D341Med (cell line): ENCODE results near the gene TAPBP.
"Not testable (repeated sequence)": the region's sequence is repeated elsewhere in the genome, so short reads cannot be mapped to it uniquely, and the experiment has no call there.

Source experiments
- DNase-seq: peaks from one replicate; pipeline ENCODE4 v3.0.0; 2012; ENCODE audit warnings: low spot score

Gene TAPBP

GRCh38 chr6:33296797-33297405 is 17.0 kb downstream of the TAPBP start:
- DNase-seq, result no peak

- DNase-seq, result no peak
Observed at GRCh38 chr6:33295621-33296369, 18.1 kb downstream of the TAPBP start.

- no peak for DNase-seq
Observed at GRCh38 chr6:33294086-33294823, 19.6 kb downstream of the TAPBP start.

GRCh38 chr6:33292996-33293682 is 20.7 kb downstream of the TAPBP start:
- no peak for DNase-seq

- no peak for DNase-seq
Observed at GRCh38 chr6:33290459-33290858, 23.4 kb downstream of the TAPBP start.

GRCh38 chr6:33289784-33290315 is 24.0 kb downstream of the TAPBP start:
- DNase-seq, result peak; percentile 50

- DNase-seq, result peak; percentile 89
Observed at GRCh38 chr6:33288921-33289783, 24.7 kb downstream of the TAPBP start, which contains the start of the genes PFDN6 and WDR46. Gene PFDN6, plus strand, starts transcription at chr6:33289601. Its CDS starts 256 bp downstream, at chr6:33289857. Gene WDR46, minus strand, starts transcription at chr6:33289239. Its CDS starts 69 bp downstream, at chr6:33289170.

- no peak for DNase-seq
Observed at GRCh38 chr6:33288141-33288920, 25.5 kb downstream of the TAPBP start.

- no peak for DNase-seq
Observed at GRCh38 chr6:33286946-33287914, 26.6 kb downstream of the TAPBP start.

GRCh38 chr6:33285214-33285613 is 28.7 kb downstream of the TAPBP start:
- not testable (repeated sequence) for DNase-seq

- DNase-seq, result no peak
Observed at GRCh38 chr6:33280539-33280938, 33.3 kb downstream of the TAPBP start.

- peak; percentile 82 for DNase-seq
Observed at GRCh38 chr6:33279971-33280511, 33.8 kb downstream of the TAPBP start.

- no peak for DNase-seq
Observed at GRCh38 chr6:33279257-33279695, 34.6 kb downstream of the TAPBP start.

- DNase-seq, result no peak
Observed at GRCh38 chr6:33278810-33279209, 35.1 kb downstream of the TAPBP start.

- no peak for DNase-seq
Observed at GRCh38 chr6:33278392-33278741, 35.5 kb downstream of the TAPBP start.

- DNase-seq, result peak; percentile 58
Observed at GRCh38 chr6:33277663-33278391, 36.1 kb downstream of the TAPBP start.

- DNase-seq, result peak; percentile 86
Observed at GRCh38 chr6:33276864-33277662, 36.8 kb downstream of the TAPBP start, which contains the start of gene B3GALT4. Gene B3GALT4, plus strand, starts transcription at chr6:33277123. Its CDS starts 297 bp downstream, at chr6:33277420.
